Activated T-helper 1 cell treated with anti-CD3 and anti-CD28 coated beads, Interleukin-12 subunit alpha, Interleukin-12 subunit beta, Interleukin-2, Interleukin-4 antibody, amounts not matched to agents 30 ng/mL and 10 ng/mL and 1 ng/mL, durations not matched to agents 14 hours and 24 hours and 36 hours (primary cell): ENCODE data around the gene SAT2. TPM values are rescaled to one million over a fixed set of nuclear protein-coding genes. Genes with fewer than 3 reads are reported as not detected.

Experiments used
- DNase-seq: peaks from one replicate; pipeline ENCODE4 v3.0.0; 2021; ENCODE audit warnings: low spot score
- H3K27ac Mint-ChIP-seq: one replicate; pipeline ENCODE4 v1.8.0; 2021; ENCODE audit warnings: mild to moderate bottlenecking, mixed read lengths
- H3K27me3 Mint-ChIP-seq: one replicate; pipeline ENCODE4 v1.8.0; 2022; ENCODE audit warnings: mild to moderate bottlenecking, moderate library complexity, mixed read lengths; ENCODE audit not compliant: insufficient read depth
- H3K36me3 Mint-ChIP-seq: one replicate; pipeline ENCODE4 v1.8.0; 2021; ENCODE audit warnings: low read depth, mixed read lengths
- H3K4me1 Mint-ChIP-seq: one replicate; pipeline ENCODE4 v1.8.0; 2021; ENCODE audit warnings: low read depth, mixed read lengths
- H3K4me3 Mint-ChIP-seq: one replicate; pipeline ENCODE4 v1.8.0; 2021; ENCODE audit warnings: mild to moderate bottlenecking, moderate library complexity, mixed read lengths
- H3K9me3 Mint-ChIP-seq: one replicate; pipeline ENCODE4 v1.8.0; 2021; ENCODE audit warnings: mixed read lengths
- intact Hi-C: fragments of 100-400 bp; cut with micrococcal nuclease; formaldehyde crosslinking; loops from one replicate; pipeline ENCODE4 v1.15.1; 2024
- total RNA-seq: library from RNA; stranded (reverse); gene quantifications from 2 replicates; pipeline ENCODE4 v1.2.3, GENCODE V29; 2022

Gene SAT2
- 23.8 and 24.0 TPM in 2 replicates for total RNA-seq

GRCh38 chr17:7627250-7628121 is at the start of gene SAT2:
Gene SAT2, minus strand, starts transcription at chr17:7627821. Its CDS starts 186 bp downstream, at chr17:7627635.
- intact Hi-C loops: loop anchor here (1.0 to 2.0 kb wide), 4 partner anchors 12 to 491 kb away; partner anchors contain the start of genes ALOXE3, ATP1B2 and WRAP53
- peak within 1 kb of the TSS; percentile 77 for H3K27ac Mint-ChIP-seq

GRCh38 chr17:7676533-7676932 is 48.9 kb upstream of the SAT2 start:
- H3K36me3 Mint-ChIP-seq: peaks cover 41% of the 10 kb centered on the region
- no peak overlapping the region for H3K27ac Mint-ChIP-seq
- intact Hi-C loops: no loop called here
- no peak overlapping the region for H3K4me3 Mint-ChIP-seq
- peaks cover 5% of the 10 kb centered on the region for H3K4me1 Mint-ChIP-seq
- H3K9me3 Mint-ChIP-seq: peaks cover 10% of the 10 kb centered on the region
- DNase-seq: no peak
- no peaks in the 10 kb centered on the region for H3K27me3 Mint-ChIP-seq

More at GRCh38 chr17:7627250-7628121, at the start of gene SAT2:
- Mint-ChIP-seq H3K27me3 (no peaks in the 10 kb centered on the region), H3K36me3 (peaks cover 3% of the 10 kb centered on the region), H3K9me3 (no peaks in the 10 kb centered on the region), H3K4me1 (peaks cover 18% of the 10 kb centered on the region), H3K4me3 (peak within 1 kb of the TSS; percentile 89)
- peak; percentile 77 for DNase-seq

- H3K4me1 Mint-ChIP-seq: peaks cover 5% of the 10 kb centered on the region
- peaks cover 10% of the 10 kb centered on the region for H3K9me3 Mint-ChIP-seq
- H3K36me3 Mint-ChIP-seq: peaks cover 49% of the 10 kb centered on the region
- H3K27me3 Mint-ChIP-seq: no peaks in the 10 kb centered on the region
- no peak overlapping the region for H3K4me3 Mint-ChIP-seq
- intact Hi-C loops: no loop called here
- no peak for DNase-seq
- peak overlapping the region; percentile 6 for H3K27ac Mint-ChIP-seq
Observed at GRCh38 chr17:7674934-7675333, 47.3 kb upstream of the SAT2 start.

- no peaks in the 10 kb centered on the region for H3K27me3 Mint-ChIP-seq
- peaks cover 5% of the 10 kb centered on the region for H3K4me1 Mint-ChIP-seq
- peaks cover 60% of the 10 kb centered on the region for H3K36me3 Mint-ChIP-seq
- no peak for DNase-seq
- H3K4me3 Mint-ChIP-seq: no peak overlapping the region
- peaks cover 10% of the 10 kb centered on the region for H3K9me3 Mint-ChIP-seq
- no peak overlapping the region for H3K27ac Mint-ChIP-seq
- intact Hi-C loops: no loop called here
Observed at GRCh38 chr17:7673239-7673638, 45.6 kb upstream of the SAT2 start.

GRCh38 chr17:7668482-7668881 is 40.9 kb upstream of the SAT2 start:
- intact Hi-C loops: no loop called here
- Mint-ChIP-seq H3K27ac (no peak overlapping the region), H3K36me3 (peaks cover 43% of the 10 kb centered on the region), H3K4me1 (no peaks in the 10 kb centered on the region), H3K9me3 (peaks cover 3% of the 10 kb centered on the region), H3K4me3 (no peak overlapping the region), H3K27me3 (no peaks in the 10 kb centered on the region)
- DNase-seq: no peak

- Mint-ChIP-seq H3K27me3 (no peaks in the 10 kb centered on the region), H3K4me3 (no peak overlapping the region), H3K9me3 (no peaks in the 10 kb centered on the region), H3K27ac (no peak overlapping the region), H3K4me1 (no peaks in the 10 kb centered on the region), H3K36me3 (peaks cover 37% of the 10 kb centered on the region)
- no peak for DNase-seq
- intact Hi-C loops: no loop called here
Observed at GRCh38 chr17:7667656-7668406, 40.2 kb upstream of the SAT2 start.

- H3K27ac Mint-ChIP-seq: no peak overlapping the region
- no peaks in the 10 kb centered on the region for H3K9me3 Mint-ChIP-seq
Observed at GRCh38 chr17:7656958-7657609, 29.5 kb upstream of the SAT2 start.

GRCh38 chr17:7655541-7655840 is 27.9 kb upstream of the SAT2 start:
- H3K9me3 Mint-ChIP-seq: no peaks in the 10 kb centered on the region
- peaks cover 28% of the 10 kb centered on the region for H3K27me3 Mint-ChIP-seq
- H3K4me3 Mint-ChIP-seq: no peak overlapping the region
- DNase-seq: no peak
- intact Hi-C loops: no loop called here
- H3K4me1 Mint-ChIP-seq: peaks cover 3% of the 10 kb centered on the region
- H3K36me3 Mint-ChIP-seq: no peaks in the 10 kb centered on the region
- H3K27ac Mint-ChIP-seq: no peak overlapping the region

More at GRCh38 chr17:7656958-7657609, 29.5 kb upstream of the SAT2 start:
- Mint-ChIP-seq H3K4me3 (no peak overlapping the region), H3K27me3 (peaks cover 17% of the 10 kb centered on the region), H3K4me1 (no peaks in the 10 kb centered on the region), H3K36me3 (no peaks in the 10 kb centered on the region)
- DNase-seq: no peak
- intact Hi-C loops: no loop called here

GRCh38 chr17:7654832-7655540 is 27.4 kb upstream of the SAT2 start:
- intact Hi-C loops: no loop called here
- H3K27ac Mint-ChIP-seq: no peak overlapping the region
- no peak for DNase-seq
- H3K36me3 Mint-ChIP-seq: no peaks in the 10 kb centered on the region
- peaks cover 8% of the 10 kb centered on the region for H3K4me1 Mint-ChIP-seq
- peaks cover 33% of the 10 kb centered on the region for H3K27me3 Mint-ChIP-seq
- no peaks in the 10 kb centered on the region for H3K9me3 Mint-ChIP-seq
- H3K4me3 Mint-ChIP-seq: no peak overlapping the region

- peaks cover 11% of the 10 kb centered on the region for H3K4me1 Mint-ChIP-seq
- no peaks in the 10 kb centered on the region for H3K9me3 Mint-ChIP-seq
- no peak overlapping the region for H3K4me3 Mint-ChIP-seq
- intact Hi-C loops: no loop called here
- no peaks in the 10 kb centered on the region for H3K36me3 Mint-ChIP-seq
- H3K27me3 Mint-ChIP-seq: peaks cover 49% of the 10 kb centered on the region
- no peak for DNase-seq
- no peak overlapping the region for H3K27ac Mint-ChIP-seq
Observed at GRCh38 chr17:7652388-7653356, 25.1 kb upstream of the SAT2 start.

- DNase-seq: no peak
- intact Hi-C loops: no loop called here
- Mint-ChIP-seq H3K36me3 (no peaks in the 10 kb centered on the region), H3K27ac (no peak overlapping the region), H3K27me3 (peaks cover 52% of the 10 kb centered on the region), H3K4me1 (peaks cover 11% of the 10 kb centered on the region), H3K9me3 (no peaks in the 10 kb centered on the region), H3K4me3 (no peak overlapping the region)
Observed at GRCh38 chr17:7651665-7652387, 24.2 kb upstream of the SAT2 start.
